HG03565 (cell line): ENCODE data around the gene GLCCI1.

Experiments used
- ATAC-seq: cut with Tn5 transposase; IDR thresholded peaks from one replicate; pipeline ENCODE4 v1.9.1; 2021; ENCODE audit warnings: mild to moderate bottlenecking, moderate library complexity; ENCODE audit not compliant: unreplicated experiment

GLCCI1 gene

DNA sequence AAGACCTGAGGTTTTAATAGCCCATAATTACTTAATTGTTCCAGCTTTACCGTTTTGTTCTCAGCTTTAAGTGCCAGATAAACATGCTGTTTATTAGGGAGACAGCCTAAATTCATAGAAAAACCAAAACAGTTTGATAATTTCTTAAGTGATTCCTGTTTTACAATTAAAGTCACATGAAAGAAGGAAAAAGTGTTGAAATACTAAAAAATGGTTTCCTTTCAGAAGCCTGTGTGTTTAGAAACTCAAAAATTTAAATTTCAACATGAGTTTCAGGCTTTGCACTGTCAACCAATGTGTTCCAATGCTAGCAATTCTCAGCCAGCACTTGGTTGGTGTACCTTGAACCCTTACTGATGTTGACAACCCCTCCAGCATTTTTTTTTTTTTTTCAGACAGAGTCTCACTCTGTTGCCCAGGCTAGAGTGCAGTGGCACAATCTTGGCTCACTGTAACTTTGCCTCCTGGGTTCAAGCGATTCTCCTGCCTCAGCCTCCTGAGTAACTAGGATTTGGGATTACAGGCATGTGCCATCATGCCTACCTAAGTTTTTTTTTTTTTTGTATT, 158.1 kb downstream of the GLCCI1 start:
- ATAC-seq: no peak

- ATAC-seq: no peak
These were observed 160.1 kb downstream of the GLCCI1 start for GRCh38 chr7:8128449-8129317.

- ATAC-seq: no peak
These were observed 160.7 kb downstream of the GLCCI1 start for GRCh38 chr7:8129318-8129659.

- no peak for ATAC-seq
These were observed 162.1 kb downstream of the GLCCI1 start for GRCh38 chr7:8130663-8131062.

GRCh38 chr7:8131694-8132605, 163.4 kb downstream of the GLCCI1 start:
- peak; percentile 32 for ATAC-seq

DNA sequence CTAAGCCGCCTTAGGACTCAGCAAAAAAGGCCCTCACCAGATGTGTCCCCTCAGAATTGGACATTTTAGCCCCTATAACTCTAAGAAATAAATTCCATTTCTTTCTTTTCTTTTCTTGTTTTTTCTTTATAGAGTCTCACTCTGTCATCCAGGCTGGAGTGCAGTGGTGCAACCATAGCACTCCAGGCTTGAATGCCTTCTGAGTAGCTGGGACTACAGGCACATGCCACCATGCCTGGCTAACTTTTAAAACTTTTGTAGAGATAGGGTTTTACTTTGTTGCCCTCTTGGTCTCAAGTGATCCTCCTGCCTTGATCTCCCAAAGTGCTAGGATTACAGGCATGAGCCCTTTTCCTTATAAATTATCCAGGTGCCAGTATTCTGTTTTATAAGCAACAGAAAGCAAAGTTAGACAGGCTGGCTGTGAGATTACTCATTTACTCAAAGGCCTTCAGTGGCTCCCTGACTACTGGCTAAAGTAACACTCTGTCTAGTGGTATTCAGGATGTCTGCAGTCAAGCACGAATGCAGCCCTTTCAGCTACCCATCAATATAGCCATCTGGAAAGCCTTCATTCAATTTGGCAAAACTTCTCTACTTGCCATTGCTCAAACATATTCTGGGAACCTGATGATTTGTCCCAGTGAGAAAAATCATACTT, 164.7 kb downstream of the GLCCI1 start:
- no peak for ATAC-seq

- ATAC-seq: peak; percentile 63
These were observed 165.6 kb downstream of the GLCCI1 start for GRCh38 chr7:8134089-8134733.

DNA sequence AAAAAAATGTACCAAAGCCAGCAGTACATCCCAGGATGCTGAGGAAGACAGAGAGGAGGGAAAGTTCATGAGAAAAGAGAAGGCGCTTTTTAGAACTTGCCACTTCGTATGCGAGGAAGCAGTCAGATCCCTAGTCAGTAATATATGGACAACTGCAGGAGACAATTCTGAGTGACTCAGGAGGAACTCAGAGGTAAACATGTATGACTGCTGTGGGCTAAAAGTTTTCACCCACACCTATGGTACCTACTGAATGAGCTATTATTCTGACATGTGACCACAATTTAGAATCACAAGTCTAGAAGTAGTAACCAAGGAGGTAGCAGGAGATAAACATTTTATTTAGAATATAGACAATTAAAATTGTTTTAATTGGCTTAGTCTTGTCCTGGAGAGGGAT, 166.8 kb downstream of the GLCCI1 start:
- no peak for ATAC-seq

- no peak for ATAC-seq
These were observed 167.6 kb downstream of the GLCCI1 start for GRCh38 chr7:8136051-8136730.
